ENCODE data around the gene NEUROD2. TPM values are rescaled to one million over a fixed set of nuclear protein-coding genes. Genes with fewer than 3 reads are reported as not detected.
A peak's percentile ranks its signal among the peaks of the same experiment; 100 is the strongest.
"Not testable (repeated sequence)": the region's sequence is repeated elsewhere in the genome, so short reads cannot be mapped to it uniquely, and the experiment has no call there.

The NEUROD2 gene
- total RNA-seq, 2 experiments from 2014 or later = not detected

DNA sequence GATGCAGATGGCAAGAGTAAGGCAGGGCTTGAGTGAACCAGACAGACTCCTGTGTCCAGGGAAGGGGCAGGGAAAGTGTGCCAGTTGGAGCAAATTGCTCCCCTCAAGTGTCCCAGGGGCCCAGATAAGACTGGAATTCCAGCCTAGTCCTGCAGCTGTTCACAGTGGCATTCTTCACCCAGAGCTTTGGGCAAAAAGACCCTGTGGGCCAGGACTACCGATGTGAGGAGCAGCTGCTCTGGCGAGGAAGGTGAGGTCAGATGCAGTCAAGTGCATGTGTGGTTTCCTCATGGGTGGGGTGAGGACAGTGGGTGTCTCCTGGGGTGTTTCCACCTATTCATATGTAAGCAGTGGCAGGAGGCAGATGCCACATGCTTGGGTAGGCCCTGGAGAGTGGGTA is 14.3 kb downstream of the NEUROD2 start:
- H3K27me3 Mint-ChIP-seq = peaks cover 63% of the 10 kb centered on the region
- H3K9me3 Mint-ChIP-seq (ENCODE audit: low read depth) = no peaks in the 10 kb centered on the region
- no peak overlapping the region for H3K4me3 Mint-ChIP-seq
- ATAC-seq (no peak), DNase-seq (no peak)
- no peaks in the 10 kb centered on the region for H3K36me3 Mint-ChIP-seq
- peaks cover 5% of the 10 kb centered on the region for H3K4me1 Mint-ChIP-seq
- no peak overlapping the region for H3K27ac Mint-ChIP-seq
- CTCF ChIA-PET = interaction anchor here (1.3 kb wide), 1 partner anchor 28 kb away, joined by 5 read pairs; no protein-coding TSS in a partner anchor

- H3K36me3 Mint-ChIP-seq = no peaks in the 10 kb centered on the region
Observed at GRCh38 chr17:39591958-39592954, 15.5 kb downstream of the NEUROD2 start.

GRCh38 chr17:39590180-39590579 is 17.5 kb downstream of the NEUROD2 start:
- H3K27me3 Mint-ChIP-seq = peaks cover 35% of the 10 kb centered on the region
- not testable (repeated sequence) for H3K9me3 Mint-ChIP-seq (ENCODE audit: low read depth); H3K27ac Mint-ChIP-seq; H3K4me3 Mint-ChIP-seq; H3K4me1 Mint-ChIP-seq; H3K36me3 Mint-ChIP-seq; ATAC-seq; DNase-seq
- CTCF ChIA-PET = interaction anchor here (2.5 kb wide), 1 partner anchor 32 kb away, joined by 11 read pairs; no protein-coding TSS in a partner anchor

More at GRCh38 chr17:39591958-39592954, 15.5 kb downstream of the NEUROD2 start:
- ATAC-seq = no peak
- Mint-ChIP-seq H3K27me3 (peaks cover 54% of the 10 kb centered on the region), H3K4me1 (peaks cover 2% of the 10 kb centered on the region), H3K9me3 (ENCODE audit: low read depth) (no peaks in the 10 kb centered on the region), H3K4me3 (no peak overlapping the region), H3K27ac (no peak overlapping the region)
- peak; percentile 57 for DNase-seq
- CTCF ChIA-PET = no interaction called here

DNA sequence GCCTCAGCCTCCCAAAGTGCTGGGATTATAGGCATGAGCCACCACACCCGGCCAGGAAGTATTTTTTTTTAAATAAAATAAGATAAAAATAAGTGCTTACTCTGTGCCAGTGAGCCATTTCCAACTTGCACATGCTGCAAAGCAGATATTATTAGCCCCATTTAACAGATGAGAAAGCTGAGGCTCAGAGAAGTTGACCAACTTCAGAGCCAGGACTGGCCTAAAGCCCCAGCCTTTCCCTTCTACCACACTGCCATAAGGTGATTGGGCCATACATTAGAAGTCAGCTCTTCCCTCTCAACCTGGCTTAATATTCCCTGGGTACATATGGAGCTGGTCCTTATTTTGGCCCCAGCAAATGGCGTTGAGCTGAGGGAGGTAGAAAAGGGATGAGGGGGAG is 25.1 kb downstream of the NEUROD2 start:
- DNase-seq (no peak), ATAC-seq (no peak)
- CTCF ChIA-PET = interaction anchor here (1.1 to 1.3 kb wide), 2 partner anchors 39 to 41 kb away, joined by 3 to 6 read pairs; no protein-coding TSS in a partner anchor
- no peaks in the 10 kb centered on the region for H3K36me3 Mint-ChIP-seq
- H3K27ac Mint-ChIP-seq = no peak overlapping the region
- H3K27me3 Mint-ChIP-seq = no peaks in the 10 kb centered on the region
- no peaks in the 10 kb centered on the region for H3K4me1 Mint-ChIP-seq
- H3K4me3 Mint-ChIP-seq = no peak overlapping the region
- no peaks in the 10 kb centered on the region for H3K9me3 Mint-ChIP-seq (ENCODE audit: low read depth)

DNA sequence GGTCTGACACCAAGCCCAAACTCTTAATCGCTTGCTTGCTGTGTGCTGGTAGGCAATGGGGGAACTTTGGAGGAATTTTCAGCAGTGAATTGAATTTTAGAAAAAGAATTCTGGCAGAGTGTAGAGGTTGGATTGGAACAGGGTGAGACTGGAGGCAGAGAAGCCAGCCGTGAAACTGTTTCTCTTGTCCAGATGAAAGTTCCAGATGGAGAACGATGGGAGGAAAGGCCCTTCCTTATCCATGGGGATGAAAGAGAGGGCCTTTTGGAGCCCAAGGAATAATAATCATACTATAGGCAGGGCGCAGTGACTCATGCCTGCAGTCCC is 26.0 kb downstream of the NEUROD2 start:
- no peak for DNase-seq
- CTCF ChIA-PET = no interaction called here

DNA sequence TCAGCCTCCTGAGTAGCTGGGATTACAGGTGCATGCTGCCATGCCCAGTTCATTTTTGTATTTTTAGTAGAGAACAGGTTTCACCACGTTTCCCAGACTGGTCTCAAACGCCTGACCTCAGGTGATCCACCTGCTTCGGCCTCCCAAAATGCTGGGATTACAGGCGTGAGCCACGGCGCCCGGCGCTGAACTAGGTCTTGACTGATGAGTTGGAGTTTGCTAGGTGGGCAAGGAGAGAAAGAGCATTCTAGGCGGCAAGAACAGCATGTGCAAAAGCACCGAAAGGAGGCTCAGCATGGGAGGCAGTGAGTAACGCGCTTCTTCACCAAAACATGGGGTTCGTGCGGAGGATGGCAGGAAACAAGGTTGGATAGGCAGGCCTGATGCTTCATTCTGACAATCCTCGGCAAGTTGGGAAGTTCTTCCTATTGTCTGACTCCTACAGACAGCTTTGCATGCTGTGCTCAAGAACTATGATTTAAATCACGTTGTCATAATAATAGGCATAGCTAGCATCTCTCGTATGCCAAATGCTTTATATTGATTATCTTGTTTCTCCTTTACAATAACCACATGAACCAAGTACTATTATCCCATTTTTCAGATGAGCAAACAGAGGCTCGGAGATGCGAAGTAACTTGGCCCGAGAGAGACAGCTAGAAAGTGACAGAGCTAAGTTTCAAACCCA is 26.5 kb downstream of the NEUROD2 start:
- Mint-ChIP-seq H3K4me1 (no peaks in the 10 kb centered on the region), H3K27me3 (no peaks in the 10 kb centered on the region), H3K27ac (no peak overlapping the region), H3K4me3 (no peak overlapping the region), H3K36me3 (no peaks in the 10 kb centered on the region), H3K9me3 (ENCODE audit: low read depth) (no peaks in the 10 kb centered on the region)
- no peak for ATAC-seq
- CTCF ChIA-PET = interaction anchor here (1.0 kb wide), 1 partner anchor 446 kb away, joined by 3 read pairs; no protein-coding TSS in a partner anchor
- DNase-seq = no peak

More for the DNA sequence above, 26.0 kb downstream of the NEUROD2 start:
- H3K4me3 Mint-ChIP-seq = no peak overlapping the region
- no peak overlapping the region for H3K27ac Mint-ChIP-seq
- no peaks in the 10 kb centered on the region for H3K4me1 Mint-ChIP-seq
- H3K9me3 Mint-ChIP-seq (ENCODE audit: low read depth) = no peaks in the 10 kb centered on the region
- no peaks in the 10 kb centered on the region for H3K36me3 Mint-ChIP-seq
- no peaks in the 10 kb centered on the region for H3K27me3 Mint-ChIP-seq
- ATAC-seq = no peak

DNA sequence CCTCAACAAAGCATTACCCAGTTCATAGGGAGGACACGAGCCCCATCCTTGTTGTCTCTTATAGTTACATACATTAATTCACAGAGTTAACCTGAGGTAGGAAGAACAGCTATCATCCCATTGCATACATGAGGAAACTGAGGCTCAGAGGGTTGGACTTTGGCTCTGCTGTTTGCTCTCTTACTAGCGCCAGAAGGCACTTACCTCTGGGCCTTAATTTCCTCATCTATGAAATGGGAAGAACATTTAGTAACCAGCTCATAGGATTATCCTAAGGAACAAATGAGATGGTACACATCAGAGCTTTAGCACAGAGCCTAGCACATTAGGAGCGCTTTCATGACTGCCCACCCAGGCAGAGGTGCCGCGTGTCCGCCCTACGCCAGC is 27.6 kb downstream of the NEUROD2 start:
- ATAC-seq = no peak

DNA sequence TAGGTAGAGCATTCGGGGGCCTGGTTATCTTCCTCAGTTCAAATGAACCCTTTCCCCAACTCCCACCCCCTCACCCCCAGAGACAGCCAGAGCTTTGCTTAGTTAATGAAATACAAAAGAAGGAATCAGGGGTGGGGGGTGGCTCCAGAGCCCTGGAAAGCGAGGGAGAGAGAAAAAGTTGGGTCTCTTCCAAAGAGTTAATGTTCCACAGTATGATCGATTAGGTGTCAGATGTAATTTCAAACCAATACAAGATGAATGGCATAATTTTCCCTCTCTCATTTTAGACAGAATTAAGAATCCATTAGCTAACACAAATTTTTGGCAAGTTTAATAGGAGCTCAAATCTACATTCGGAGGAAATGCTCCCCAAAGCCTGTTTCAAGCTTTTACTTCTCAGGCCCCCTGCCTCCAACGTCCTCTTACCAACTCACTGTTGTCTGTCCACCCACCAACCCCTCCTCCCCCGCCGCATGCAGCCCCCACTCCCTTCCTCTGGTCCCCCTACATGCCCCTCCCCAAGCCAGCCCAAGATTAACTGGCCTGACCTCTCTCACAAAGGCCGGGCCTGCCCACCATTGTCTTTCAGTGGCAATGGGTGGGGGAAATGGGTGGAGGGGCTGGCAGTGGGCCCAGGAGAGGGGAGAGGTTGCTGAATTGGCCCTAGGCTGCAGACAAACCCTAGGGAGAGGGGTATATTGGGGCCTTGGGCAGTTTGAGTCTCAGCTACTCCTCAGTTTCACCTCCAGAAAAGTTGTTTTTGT is 28.2 kb downstream of the NEUROD2 start:
- Mint-ChIP-seq H3K36me3 (no peaks in the 10 kb centered on the region), H3K9me3 (ENCODE audit: low read depth) (no peaks in the 10 kb centered on the region), H3K4me3 (no peak overlapping the region), H3K4me1 (no peaks in the 10 kb centered on the region), H3K27me3 (peaks cover 8% of the 10 kb centered on the region), H3K27ac (no peak overlapping the region)
- DNase-seq (no peak), ATAC-seq (no peak)
- CTCF ChIA-PET = interaction anchor here (0.9 to 3.4 kb wide), 3 partner anchors 26 to 43 kb away, joined by 3 to 18 read pairs (median 6); no protein-coding TSS in a partner anchor

More for the DNA sequence above, 27.6 kb downstream of the NEUROD2 start:
- no peaks in the 10 kb centered on the region for H3K36me3 Mint-ChIP-seq
- peaks cover 3% of the 10 kb centered on the region for H3K27me3 Mint-ChIP-seq
- no peak overlapping the region for H3K27ac Mint-ChIP-seq
- H3K4me3 Mint-ChIP-seq = no peak overlapping the region
- DNase-seq = no peak
- no peaks in the 10 kb centered on the region for H3K9me3 Mint-ChIP-seq (ENCODE audit: low read depth)
- CTCF ChIA-PET = interaction anchor here (0.9 to 3.4 kb wide), 4 partner anchors 27 to 448 kb away, joined by 3 to 18 read pairs (median 4); no protein-coding TSS in a partner anchor
- no peaks in the 10 kb centered on the region for H3K4me1 Mint-ChIP-seq

DNA sequence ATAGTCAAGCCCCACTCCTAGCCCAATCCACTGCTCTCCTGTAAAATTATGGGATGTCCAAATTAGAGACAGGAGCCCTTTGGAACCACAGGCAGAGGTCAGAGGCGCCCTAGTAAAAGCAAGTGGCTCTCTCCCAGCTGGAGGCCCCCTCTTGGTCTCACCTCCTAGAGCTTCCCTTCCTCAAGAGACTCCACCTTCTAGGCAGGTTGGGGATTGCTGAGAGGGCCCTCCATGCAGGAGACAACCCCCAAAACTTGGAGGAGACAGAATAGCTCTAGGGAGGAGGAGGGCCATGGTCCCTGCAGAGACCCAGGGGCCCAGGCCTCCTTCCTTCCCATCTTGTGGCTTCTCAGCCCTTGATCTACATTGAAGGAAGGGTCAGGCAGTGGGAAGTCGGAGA is 29.4 kb downstream of the NEUROD2 start:
- Mint-ChIP-seq H3K9me3 (ENCODE audit: low read depth) (no peaks in the 10 kb centered on the region), H3K27me3 (peaks cover 12% of the 10 kb centered on the region), H3K36me3 (no peaks in the 10 kb centered on the region), H3K4me1 (peaks cover 3% of the 10 kb centered on the region), H3K27ac (no peak overlapping the region), H3K4me3 (no peak overlapping the region)
- CTCF ChIA-PET = interaction anchor here (3.4 kb wide), 1 partner anchor 44 kb away, joined by 18 read pairs; no protein-coding TSS in a partner anchor
- DNase-seq = no peak
- ATAC-seq = no peak

DNA sequence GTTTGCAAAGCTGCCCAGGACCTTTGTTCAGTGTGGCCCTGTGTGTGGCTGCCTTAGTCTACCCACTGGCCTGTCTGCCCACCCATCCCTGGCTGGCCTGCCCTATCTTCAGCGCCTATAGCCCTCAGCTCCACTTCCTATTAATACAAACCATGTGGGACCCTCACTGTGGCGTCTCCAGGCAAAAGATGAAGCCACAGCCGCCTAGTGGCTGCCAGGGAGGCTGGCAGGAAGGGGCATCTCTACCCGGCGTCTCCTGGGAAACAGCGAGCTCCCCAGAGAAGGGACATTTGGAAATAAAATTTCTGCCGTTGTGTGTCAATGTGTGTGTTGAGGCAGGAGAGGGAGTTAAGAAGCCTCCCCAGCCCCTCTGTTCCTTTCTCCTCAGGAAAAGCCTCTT is 31.5 kb downstream of the NEUROD2 start:
- DNase-seq = no peak
- CTCF ChIA-PET = interaction anchor here (0.8 to 1.4 kb wide), 5 partner anchors 24 to 78 kb away, joined by 3 to 6 read pairs (median 3); no protein-coding TSS in a partner anchor
- no peak for ATAC-seq

DNA sequence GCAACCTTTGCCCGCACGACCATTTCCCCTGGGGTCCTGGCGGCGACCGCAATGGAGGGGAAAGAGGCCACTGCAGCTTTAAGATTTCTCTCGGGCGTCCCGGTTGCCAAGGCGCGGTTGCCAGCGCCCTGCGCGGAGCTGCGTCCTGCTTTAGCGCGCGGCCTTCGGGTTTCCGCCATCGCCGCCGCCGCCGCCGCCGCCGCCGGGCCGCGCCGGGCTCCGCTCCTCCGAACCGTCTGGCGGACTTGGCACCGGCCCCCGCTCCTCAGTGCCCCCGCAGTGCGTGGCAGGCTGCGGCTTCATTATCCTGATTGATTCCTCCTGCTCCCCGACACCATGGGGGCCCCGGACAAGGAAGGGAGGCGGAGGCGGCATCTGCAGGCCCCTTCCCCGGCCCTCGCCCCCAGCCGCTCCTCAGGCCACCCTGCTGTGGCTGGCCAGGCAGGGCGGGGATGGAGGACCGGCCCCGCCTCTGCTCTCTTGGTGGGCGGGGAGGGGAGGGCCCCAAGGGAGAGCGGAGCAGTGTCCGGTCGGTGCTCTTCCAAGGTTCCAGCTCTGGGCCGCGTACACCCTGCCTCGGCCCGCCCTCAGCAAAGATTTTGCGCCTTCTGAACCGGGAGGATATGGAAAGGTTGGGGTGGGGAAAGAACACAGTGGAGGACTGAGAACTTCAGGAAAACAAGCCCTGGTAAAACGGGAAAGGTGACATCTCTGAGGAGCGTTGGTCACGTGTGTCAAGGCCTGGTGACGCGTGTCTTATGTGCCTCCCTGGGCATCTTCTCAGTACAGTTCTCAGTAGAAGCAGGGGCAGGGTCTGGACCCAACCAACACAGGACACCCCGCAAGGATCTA is 34.0 kb downstream of the NEUROD2 start:
- Mint-ChIP-seq H3K4me3 (peak overlapping the region; percentile 57), H3K9me3 (ENCODE audit: low read depth) (peaks cover 5% of the 10 kb centered on the region), H3K27me3 (peaks cover 12% of the 10 kb centered on the region), H3K4me1 (peaks cover 3% of the 10 kb centered on the region), H3K36me3 (peaks cover 23% of the 10 kb centered on the region), H3K27ac (no peak overlapping the region)
- DNase-seq = peak; percentile 56
- ATAC-seq = peak; percentile 73
- CTCF ChIA-PET = interaction anchor here (0.6 to 3.5 kb wide), 6 partner anchors 26 to 157 kb away, joined by 3 to 21 read pairs (median 4); partner anchors contain the start of gene MIEN1

More for the DNA sequence above, 31.5 kb downstream of the NEUROD2 start:
- H3K27ac Mint-ChIP-seq = no peak overlapping the region
- H3K4me3 Mint-ChIP-seq = no peak overlapping the region
- peaks cover 10% of the 10 kb centered on the region for H3K36me3 Mint-ChIP-seq
- peaks cover 12% of the 10 kb centered on the region for H3K27me3 Mint-ChIP-seq
- H3K9me3 Mint-ChIP-seq (ENCODE audit: low read depth) = peaks cover 2% of the 10 kb centered on the region
- H3K4me1 Mint-ChIP-seq = peaks cover 3% of the 10 kb centered on the region

DNA sequence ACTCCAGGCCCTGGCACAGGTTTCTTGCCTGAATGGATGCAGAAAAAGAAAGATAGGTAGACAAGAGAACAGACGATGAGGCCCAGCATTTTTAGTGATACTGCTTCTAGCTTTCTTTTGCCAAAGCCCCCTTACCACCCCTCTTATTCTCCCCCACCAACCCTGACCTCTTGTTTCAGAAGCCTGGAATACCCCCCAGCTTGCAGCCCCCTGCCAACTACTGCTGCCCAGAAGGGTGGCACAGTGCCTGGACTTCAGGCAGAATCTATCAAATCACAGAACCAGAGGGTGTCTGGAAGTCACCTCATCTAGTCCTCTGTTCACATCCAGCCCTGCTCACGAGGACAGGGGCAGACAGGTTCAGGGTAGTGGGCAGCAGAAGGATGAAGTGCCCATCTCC is 35.6 kb downstream of the NEUROD2 start:
- peaks cover 12% of the 10 kb centered on the region for H3K27me3 Mint-ChIP-seq
- CTCF ChIA-PET = interaction anchor here (1.2 to 3.5 kb wide), 3 partner anchors 25 to 82 kb away, joined by 3 to 21 read pairs (median 4); no protein-coding TSS in a partner anchor
- peaks cover 3% of the 10 kb centered on the region for H3K4me1 Mint-ChIP-seq

More for the DNA sequence above, 35.6 kb downstream of the NEUROD2 start:
- Mint-ChIP-seq H3K9me3 (ENCODE audit: low read depth) (peaks cover 5% of the 10 kb centered on the region), H3K27ac (no peak overlapping the region), H3K4me3 (no peak overlapping the region), H3K36me3 (peaks cover 32% of the 10 kb centered on the region)
- DNase-seq = no peak
- ATAC-seq = no peak

Measured in activated CD8-positive, alpha-beta memory T cell treated with anti-CD3 and anti-CD28 coated beads, Interleukin-2, amount 10 ng/mL, durations not matched to agents 7 days and 5 days (primary cell).